ENCODE measurements around the gene KREMEN2. TPM values are rescaled to one million over a fixed set of nuclear protein-coding genes. Genes with fewer than 3 reads are reported as not detected.

The KREMEN2 gene
- total RNA-seq, 1 donor = not detected

DNA sequence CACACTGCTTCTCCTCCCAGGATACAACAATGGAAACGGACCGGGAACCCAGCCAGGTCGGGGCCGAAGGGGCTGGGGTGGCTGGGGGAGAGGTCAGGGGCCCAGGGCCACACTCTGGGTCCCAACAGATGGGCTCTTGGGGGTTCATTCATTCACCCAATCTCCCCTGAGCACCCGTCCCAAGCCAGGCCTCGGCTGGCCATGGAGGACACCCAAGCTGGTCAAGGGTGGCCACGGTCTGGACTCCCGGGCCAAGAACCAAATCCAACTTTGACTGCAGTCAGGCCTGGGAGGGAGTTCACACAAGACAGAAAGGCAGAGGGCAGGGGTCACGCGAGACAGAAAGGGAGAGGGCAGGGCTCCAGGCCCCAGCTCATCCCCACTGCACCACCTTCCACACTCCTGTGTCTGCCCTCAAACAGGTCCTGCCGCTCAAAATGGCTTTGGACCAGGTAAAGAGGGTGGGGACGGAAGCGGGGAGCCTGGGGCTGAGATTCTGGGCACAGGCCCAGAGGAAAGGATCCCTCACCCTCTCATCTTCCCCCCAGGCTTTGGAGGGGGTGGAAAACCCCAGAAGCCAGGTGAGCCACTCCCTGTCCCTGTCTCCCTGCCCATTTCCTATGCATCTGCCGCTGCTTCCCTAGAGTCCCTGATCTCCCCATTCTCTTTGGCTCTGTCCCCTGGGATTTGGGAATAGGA is 28.5 kb downstream of the KREMEN2 start:
- H3K4me3 ChIP-seq (ENCODE audit: insufficient read depth, low read length) = no peak overlapping the region
- H3K79me2 ChIP-seq (ENCODE audit: insufficient read depth, low read length) = no peaks in the 10 kb centered on the region
- H3K27me3 ChIP-seq (ENCODE audit: insufficient read depth, low read length) = peaks cover 18% of the 10 kb centered on the region
- no peaks in the 10 kb centered on the region for H3K36me3 ChIP-seq (ENCODE audit: insufficient read depth, low read length)
- no peak overlapping the region for H3K27ac ChIP-seq (ENCODE audit: low read depth, low read length)
- no peak overlapping the region for H2AFZ ChIP-seq (ENCODE audit: low read length)
- H3K4me2 ChIP-seq (ENCODE audit: insufficient read depth, low read length) = no peak overlapping the region
- no peaks in the 10 kb centered on the region for H3K4me1 ChIP-seq (ENCODE audit: insufficient read depth, low read length)
- TF ChIP-seq, protein P1, sequence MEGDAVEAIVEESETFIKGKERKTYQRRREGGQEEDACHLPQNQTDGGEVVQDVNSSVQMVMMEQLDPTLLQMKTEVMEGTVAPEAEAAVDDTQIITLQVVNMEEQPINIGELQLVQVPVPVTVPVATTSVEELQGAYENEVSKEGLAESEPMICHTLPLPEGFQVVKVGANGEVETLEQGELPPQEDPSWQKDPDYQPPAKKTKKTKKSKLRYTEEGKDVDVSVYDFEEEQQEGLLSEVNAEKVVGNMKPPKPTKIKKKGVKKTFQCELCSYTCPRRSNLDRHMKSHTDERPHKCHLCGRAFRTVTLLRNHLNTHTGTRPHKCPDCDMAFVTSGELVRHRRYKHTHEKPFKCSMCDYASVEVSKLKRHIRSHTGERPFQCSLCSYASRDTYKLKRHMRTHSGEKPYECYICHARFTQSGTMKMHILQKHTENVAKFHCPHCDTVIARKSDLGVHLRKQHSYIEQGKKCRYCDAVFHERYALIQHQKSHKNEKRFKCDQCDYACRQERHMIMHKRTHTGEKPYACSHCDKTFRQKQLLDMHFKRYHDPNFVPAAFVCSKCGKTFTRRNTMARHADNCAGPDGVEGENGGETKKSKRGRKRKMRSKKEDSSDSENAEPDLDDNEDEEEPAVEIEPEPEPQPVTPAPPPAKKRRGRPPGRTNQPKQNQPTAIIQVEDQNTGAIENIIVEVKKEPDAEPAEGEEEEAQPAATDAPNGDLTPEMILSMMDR (IDR thresholded peaks at IDR 0.05; ENCODE audit: extremely low read depth, low read depth, low read length) = no peak
- H4K20me1 ChIP-seq (ENCODE audit: insufficient read depth, low read length) = no peaks in the 10 kb centered on the region
- H3K9me3 ChIP-seq (ENCODE audit: low read depth, low read length) = no peaks in the 10 kb centered on the region
- no peak for DNase-seq (ENCODE audit: insufficient read length, low spot score, missing footprints)

DNA sequence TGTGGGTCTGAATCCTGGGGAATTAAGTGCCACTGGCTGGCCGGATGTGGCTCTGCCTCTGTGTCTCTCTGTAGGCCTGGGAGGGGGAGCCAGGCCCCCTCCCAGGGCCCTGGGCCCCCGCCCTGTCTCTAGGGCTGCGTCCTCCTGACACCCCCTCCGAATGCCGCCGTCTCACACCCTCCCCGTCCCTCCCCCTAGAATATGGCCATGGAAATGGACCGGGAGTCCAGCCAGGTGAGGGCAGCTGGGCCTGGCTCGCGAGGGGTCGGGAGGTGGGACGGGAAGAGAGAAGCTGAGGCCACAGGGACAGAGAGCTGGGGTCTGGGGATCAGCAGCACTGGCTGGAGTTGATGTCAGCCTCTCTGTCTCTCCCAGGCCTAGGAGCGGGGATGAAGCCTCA is 32.2 kb downstream of the KREMEN2 start:
- Histone ChIP-seq H2AFZ (ENCODE audit: low read length) (no peak overlapping the region), H3K27ac (ENCODE audit: low read depth, low read length) (no peak overlapping the region), H3K36me3 (ENCODE audit: insufficient read depth, low read length) (no peaks in the 10 kb centered on the region), H3K9me3 (ENCODE audit: low read depth, low read length) (no peaks in the 10 kb centered on the region), H3K79me2 (ENCODE audit: insufficient read depth, low read length) (no peaks in the 10 kb centered on the region), H3K4me1 (ENCODE audit: insufficient read depth, low read length) (no peaks in the 10 kb centered on the region), H3K4me2 (ENCODE audit: insufficient read depth, low read length) (no peak overlapping the region), H3K4me3 (ENCODE audit: insufficient read depth, low read length) (no peak overlapping the region), H4K20me1 (ENCODE audit: insufficient read depth, low read length) (no peaks in the 10 kb centered on the region), H3K27me3 (ENCODE audit: insufficient read depth, low read length) (peaks cover 27% of the 10 kb centered on the region)
- TF ChIP-seq, protein P1 (IDR thresholded peaks at IDR 0.05; ENCODE audit: extremely low read depth, low read depth, low read length) = no peak
- DNase-seq (ENCODE audit: insufficient read length, low spot score, missing footprints) = no peak

DNA sequence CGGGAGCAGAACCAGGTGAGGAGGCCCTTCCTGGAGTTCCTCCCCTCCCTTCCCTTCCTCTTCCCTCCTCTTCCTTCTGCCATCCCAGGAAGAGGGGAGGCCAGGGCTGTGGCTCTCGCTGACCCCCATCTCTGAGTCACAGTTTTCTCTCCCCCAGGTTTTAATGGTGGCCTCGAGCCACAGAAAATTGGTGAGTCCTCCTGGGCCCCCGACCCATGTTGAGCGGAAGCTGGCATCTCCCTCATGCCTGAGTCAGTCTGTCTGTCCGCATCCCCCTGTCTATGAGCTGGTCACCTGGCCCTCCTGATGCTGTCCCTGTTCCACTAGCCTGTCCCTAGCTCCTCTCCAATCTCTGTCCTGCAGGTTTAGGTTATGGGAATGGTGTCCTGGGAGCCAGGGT is 35.9 kb downstream of the KREMEN2 start:
- Histone ChIP-seq H4K20me1 (ENCODE audit: insufficient read depth, low read length) (no peaks in the 10 kb centered on the region), H3K36me3 (ENCODE audit: insufficient read depth, low read length) (no peaks in the 10 kb centered on the region), H3K4me1 (ENCODE audit: insufficient read depth, low read length) (no peaks in the 10 kb centered on the region), H3K4me3 (ENCODE audit: insufficient read depth, low read length) (no peak overlapping the region), H3K27me3 (ENCODE audit: insufficient read depth, low read length) (peaks cover 30% of the 10 kb centered on the region), H3K79me2 (ENCODE audit: insufficient read depth, low read length) (no peaks in the 10 kb centered on the region), H2AFZ (ENCODE audit: low read length) (no peak overlapping the region), H3K9me3 (ENCODE audit: low read depth, low read length) (no peaks in the 10 kb centered on the region), H3K4me2 (ENCODE audit: insufficient read depth, low read length) (no peak overlapping the region), H3K27ac (ENCODE audit: low read depth, low read length) (no peak overlapping the region)
- TF ChIP-seq, protein P1 (IDR thresholded peaks at IDR 0.05; ENCODE audit: extremely low read depth, low read depth, low read length) = no peak
- peak; percentile 86 for DNase-seq (ENCODE audit: insufficient read length, low spot score, missing footprints)

DNA sequence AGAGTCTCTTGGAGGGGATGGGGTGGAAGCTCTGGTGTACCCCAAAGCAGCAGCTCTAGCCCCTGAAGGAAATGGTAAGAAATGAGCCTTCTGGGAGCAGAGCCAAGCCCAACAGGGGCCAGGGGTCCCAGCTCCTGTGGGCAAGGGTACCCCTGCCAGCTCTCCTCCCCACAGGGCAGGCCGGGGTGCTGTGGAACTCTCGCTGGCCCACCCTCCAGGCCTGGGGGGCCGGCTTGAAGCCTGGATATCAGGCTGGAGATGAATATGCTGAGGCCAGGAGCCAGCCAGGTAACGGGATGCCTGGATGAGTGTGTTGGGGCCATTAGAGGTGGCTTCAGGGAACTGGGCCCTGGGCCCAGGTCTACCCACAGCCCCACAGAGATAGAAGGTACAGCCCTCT is 36.5 kb downstream of the KREMEN2 start:
- Histone ChIP-seq H3K4me3 (ENCODE audit: insufficient read depth, low read length) (no peak overlapping the region), H3K79me2 (ENCODE audit: insufficient read depth, low read length) (no peaks in the 10 kb centered on the region), H3K36me3 (ENCODE audit: insufficient read depth, low read length) (no peaks in the 10 kb centered on the region), H3K9me3 (ENCODE audit: low read depth, low read length) (no peaks in the 10 kb centered on the region), H3K27me3 (ENCODE audit: insufficient read depth, low read length) (peaks cover 33% of the 10 kb centered on the region), H3K4me1 (ENCODE audit: insufficient read depth, low read length) (no peaks in the 10 kb centered on the region), H3K27ac (ENCODE audit: low read depth, low read length) (no peak overlapping the region), H2AFZ (ENCODE audit: low read length) (no peak overlapping the region), H4K20me1 (ENCODE audit: insufficient read depth, low read length) (no peaks in the 10 kb centered on the region), H3K4me2 (ENCODE audit: insufficient read depth, low read length) (no peak overlapping the region)
- TF ChIP-seq, protein P1 (IDR thresholded peaks at IDR 0.05; ENCODE audit: extremely low read depth, low read depth, low read length) = no peak
- DNase-seq (ENCODE audit: insufficient read length, low spot score, missing footprints) = no peak
